ENCODE measurements around the gene SETSIP.

Gene SETSIP

DNA sequence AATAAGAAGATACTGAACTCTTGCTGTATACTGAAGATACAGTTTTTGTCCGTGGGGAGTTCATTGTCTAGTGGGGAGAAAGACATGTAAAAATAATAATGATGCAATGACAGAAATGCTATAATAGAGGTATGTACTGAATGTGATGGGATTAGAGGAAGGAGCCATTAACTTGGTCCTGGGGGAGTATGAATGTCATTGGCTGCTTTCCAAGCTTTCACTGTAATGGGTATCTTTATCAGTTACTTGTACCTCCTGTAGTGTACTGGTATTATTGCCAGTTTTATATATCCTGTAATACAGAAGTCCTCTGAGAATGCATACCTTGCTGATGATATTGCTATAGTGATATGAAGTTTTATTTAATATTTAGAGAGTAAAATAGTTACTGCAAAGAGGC is 12.3 kb upstream of the SETSIP start (continued):
- TF ChIP-seq, protein P1, sequence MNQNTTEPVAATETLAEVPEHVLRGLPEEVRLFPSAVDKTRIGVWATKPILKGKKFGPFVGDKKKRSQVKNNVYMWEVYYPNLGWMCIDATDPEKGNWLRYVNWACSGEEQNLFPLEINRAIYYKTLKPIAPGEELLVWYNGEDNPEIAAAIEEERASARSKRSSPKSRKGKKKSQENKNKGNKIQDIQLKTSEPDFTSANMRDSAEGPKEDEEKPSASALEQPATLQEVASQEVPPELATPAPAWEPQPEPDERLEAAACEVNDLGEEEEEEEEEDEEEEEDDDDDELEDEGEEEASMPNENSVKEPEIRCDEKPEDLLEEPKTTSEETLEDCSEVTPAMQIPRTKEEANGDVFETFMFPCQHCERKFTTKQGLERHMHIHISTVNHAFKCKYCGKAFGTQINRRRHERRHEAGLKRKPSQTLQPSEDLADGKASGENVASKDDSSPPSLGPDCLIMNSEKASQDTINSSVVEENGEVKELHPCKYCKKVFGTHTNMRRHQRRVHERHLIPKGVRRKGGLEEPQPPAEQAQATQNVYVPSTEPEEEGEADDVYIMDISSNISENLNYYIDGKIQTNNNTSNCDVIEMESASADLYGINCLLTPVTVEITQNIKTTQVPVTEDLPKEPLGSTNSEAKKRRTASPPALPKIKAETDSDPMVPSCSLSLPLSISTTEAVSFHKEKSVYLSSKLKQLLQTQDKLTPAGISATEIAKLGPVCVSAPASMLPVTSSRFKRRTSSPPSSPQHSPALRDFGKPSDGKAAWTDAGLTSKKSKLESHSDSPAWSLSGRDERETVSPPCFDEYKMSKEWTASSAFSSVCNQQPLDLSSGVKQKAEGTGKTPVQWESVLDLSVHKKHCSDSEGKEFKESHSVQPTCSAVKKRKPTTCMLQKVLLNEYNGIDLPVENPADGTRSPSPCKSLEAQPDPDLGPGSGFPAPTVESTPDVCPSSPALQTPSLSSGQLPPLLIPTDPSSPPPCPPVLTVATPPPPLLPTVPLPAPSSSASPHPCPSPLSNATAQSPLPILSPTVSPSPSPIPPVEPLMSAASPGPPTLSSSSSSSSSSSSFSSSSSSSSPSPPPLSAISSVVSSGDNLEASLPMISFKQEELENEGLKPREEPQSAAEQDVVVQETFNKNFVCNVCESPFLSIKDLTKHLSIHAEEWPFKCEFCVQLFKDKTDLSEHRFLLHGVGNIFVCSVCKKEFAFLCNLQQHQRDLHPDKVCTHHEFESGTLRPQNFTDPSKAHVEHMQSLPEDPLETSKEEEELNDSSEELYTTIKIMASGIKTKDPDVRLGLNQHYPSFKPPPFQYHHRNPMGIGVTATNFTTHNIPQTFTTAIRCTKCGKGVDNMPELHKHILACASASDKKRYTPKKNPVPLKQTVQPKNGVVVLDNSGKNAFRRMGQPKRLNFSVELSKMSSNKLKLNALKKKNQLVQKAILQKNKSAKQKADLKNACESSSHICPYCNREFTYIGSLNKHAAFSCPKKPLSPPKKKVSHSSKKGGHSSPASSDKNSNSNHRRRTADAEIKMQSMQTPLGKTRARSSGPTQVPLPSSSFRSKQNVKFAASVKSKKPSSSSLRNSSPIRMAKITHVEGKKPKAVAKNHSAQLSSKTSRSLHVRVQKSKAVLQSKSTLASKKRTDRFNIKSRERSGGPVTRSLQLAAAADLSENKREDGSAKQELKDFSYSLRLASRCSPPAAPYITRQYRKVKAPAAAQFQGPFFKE (tag by site-specific recombination; IDR thresholded peaks at IDR 0.05; ENCODE audit: borderline replicate concordance) = no peak
- TF ChIP-seq ZNF184 (tag by site-specific recombination; IDR thresholded peaks at IDR 0.05) = peak; percentile 29; the same call in 1 of the 2 replicates
- TF ChIP-seq, protein P2, sequence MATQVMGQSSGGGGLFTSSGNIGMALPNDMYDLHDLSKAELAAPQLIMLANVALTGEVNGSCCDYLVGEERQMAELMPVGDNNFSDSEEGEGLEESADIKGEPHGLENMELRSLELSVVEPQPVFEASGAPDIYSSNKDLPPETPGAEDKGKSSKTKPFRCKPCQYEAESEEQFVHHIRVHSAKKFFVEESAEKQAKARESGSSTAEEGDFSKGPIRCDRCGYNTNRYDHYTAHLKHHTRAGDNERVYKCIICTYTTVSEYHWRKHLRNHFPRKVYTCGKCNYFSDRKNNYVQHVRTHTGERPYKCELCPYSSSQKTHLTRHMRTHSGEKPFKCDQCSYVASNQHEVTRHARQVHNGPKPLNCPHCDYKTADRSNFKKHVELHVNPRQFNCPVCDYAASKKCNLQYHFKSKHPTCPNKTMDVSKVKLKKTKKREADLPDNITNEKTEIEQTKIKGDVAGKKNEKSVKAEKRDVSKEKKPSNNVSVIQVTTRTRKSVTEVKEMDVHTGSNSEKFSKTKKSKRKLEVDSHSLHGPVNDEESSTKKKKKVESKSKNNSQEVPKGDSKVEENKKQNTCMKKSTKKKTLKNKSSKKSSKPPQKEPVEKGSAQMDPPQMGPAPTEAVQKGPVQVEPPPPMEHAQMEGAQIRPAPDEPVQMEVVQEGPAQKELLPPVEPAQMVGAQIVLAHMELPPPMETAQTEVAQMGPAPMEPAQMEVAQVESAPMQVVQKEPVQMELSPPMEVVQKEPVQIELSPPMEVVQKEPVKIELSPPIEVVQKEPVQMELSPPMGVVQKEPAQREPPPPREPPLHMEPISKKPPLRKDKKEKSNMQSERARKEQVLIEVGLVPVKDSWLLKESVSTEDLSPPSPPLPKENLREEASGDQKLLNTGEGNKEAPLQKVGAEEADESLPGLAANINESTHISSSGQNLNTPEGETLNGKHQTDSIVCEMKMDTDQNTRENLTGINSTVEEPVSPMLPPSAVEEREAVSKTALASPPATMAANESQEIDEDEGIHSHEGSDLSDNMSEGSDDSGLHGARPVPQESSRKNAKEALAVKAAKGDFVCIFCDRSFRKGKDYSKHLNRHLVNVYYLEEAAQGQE (tag by site-specific recombination; IDR thresholded peaks at IDR 0.05) = no peak
- TF ChIP-seq ZNF433 (tag by site-specific recombination; IDR thresholded peaks at IDR 0.05; ENCODE audit: low read depth) = no peak
- no peak for TF ChIP-seq ZNF555 (tag by site-specific recombination; conservative IDR thresholded peaks at IDR 0.05)
- no peak for TF ChIP-seq ZNF266 (tag by site-specific recombination; IDR thresholded peaks at IDR 0.05; ENCODE audit: low read depth)
- peak; percentile 74 for TF ChIP-seq ZNF596 (tag by site-specific recombination; IDR thresholded peaks at IDR 0.05)
- no peak for TF ChIP-seq KLF1 (tag by site-specific recombination; IDR thresholded peaks at IDR 0.05)
- TF ChIP-seq ZNF202 (tag by site-specific recombination; IDR thresholded peaks at IDR 0.05; ENCODE audit: borderline replicate concordance) = no peak
- TF ChIP-seq, protein P3, sequence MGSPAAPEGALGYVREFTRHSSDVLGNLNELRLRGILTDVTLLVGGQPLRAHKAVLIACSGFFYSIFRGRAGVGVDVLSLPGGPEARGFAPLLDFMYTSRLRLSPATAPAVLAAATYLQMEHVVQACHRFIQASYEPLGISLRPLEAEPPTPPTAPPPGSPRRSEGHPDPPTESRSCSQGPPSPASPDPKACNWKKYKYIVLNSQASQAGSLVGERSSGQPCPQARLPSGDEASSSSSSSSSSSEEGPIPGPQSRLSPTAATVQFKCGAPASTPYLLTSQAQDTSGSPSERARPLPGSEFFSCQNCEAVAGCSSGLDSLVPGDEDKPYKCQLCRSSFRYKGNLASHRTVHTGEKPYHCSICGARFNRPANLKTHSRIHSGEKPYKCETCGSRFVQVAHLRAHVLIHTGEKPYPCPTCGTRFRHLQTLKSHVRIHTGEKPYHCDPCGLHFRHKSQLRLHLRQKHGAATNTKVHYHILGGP (tag by site-specific recombination; IDR thresholded peaks at IDR 0.05) = no peak
- no peak for TF ChIP-seq ZNF473 (tag by site-specific recombination; IDR thresholded peaks at IDR 0.05)
- no peak for TF ChIP-seq REPIN1 (tag by site-specific recombination; IDR thresholded peaks at IDR 0.05; ENCODE audit: low read depth)
- TF ChIP-seq ZNF561 (tag by site-specific recombination; IDR thresholded peaks at IDR 0.05; ENCODE audit: borderline replicate concordance) = peak; percentile 68
- no peak for TF ChIP-seq ZNF174 (tag by site-specific recombination; IDR thresholded peaks at IDR 0.05)
- TF ChIP-seq ZNF558 (tag by site-specific recombination; IDR thresholded peaks at IDR 0.05) = peak; percentile 76

DNA sequence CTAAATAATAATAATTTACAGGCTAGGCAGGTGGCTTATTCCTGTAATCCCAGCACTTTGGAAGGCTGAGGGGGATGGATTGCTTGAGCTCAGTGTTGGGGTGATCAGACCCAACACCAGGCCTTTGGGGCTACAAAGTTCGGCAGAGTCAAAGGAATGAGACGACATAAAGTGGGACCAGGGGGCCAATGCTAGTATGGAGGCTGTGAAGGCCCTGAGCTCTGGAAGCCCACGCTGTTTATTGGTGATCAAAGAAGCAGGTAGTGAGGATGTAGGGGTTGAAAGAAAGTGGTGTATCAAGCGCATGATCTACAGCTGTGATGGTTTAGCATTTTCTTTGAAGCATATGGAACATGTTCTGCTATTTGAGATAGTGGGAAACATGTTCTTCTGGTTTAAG is 10.5 kb upstream of the SETSIP start:
- ChIA-PET POLR2A (no interaction called here), CTCF (no interaction called here)
- TF ChIP-seq ZNF610 (tag by site-specific recombination; IDR thresholded peaks at IDR 0.05; ENCODE audit: borderline replicate concordance) (0 out of 2 replicates have a peak, but pooled peaks have one; percentile 24), ZBTB7A (tag by site-specific recombination; IDR thresholded peaks at IDR 0.05; ENCODE audit: low read depth) (no peak), SP2 (tag by site-specific recombination; IDR thresholded peaks at IDR 0.05) (no peak)

More for the DNA sequence above, 10.5 kb upstream of the SETSIP start:
- no peak overlapping the region for H3K4me3 ChIP-seq (ENCODE audit: low read depth, low read length)
- peaks cover 12% of the 10 kb centered on the region; the same call in 1 of the 2 replicates for H3K4me1 ChIP-seq (ENCODE audit: control insufficient read depth, insufficient read depth, low read length)
- H3K9me3 ChIP-seq (ENCODE audit: control insufficient read depth, insufficient read depth, low read depth, low read length) = no peaks in the 10 kb centered on the region
- H3K27ac ChIP-seq (ENCODE audit: extremely low read depth, low read depth, low read length) = no peak overlapping the region
- H3K36me3 ChIP-seq (ENCODE audit: control insufficient read depth in 2 of 2, insufficient read depth in 1 of 2, low read length in 2 of 2) = no peaks in the 10 kb centered on the region
